Liver (tissue), 9 donors: ENCODE measurements around the gene CTTN. TPM values are rescaled to one million over a fixed set of nuclear protein-coding genes. Genes with fewer than 3 reads are reported as not detected.

Experiments used
- DNase-seq: peaks from one replicate; pipeline ENCODE4 v3.0.0-alpha.2; 2017; ENCODE audit warnings: low spot score
- H3K27ac ChIP-seq, 2 donors: one replicate each; pipeline ENCODE4 v1.7.0; 2013; ENCODE audit warnings: inconsistent platforms in 2 of 2, low read length in 2 of 2, control low read depth in 1 of 2, low read depth in 1 of 2, mild to moderate bottlenecking in 1 of 2
- H3K27me3 ChIP-seq, 4 donors: one replicate each; pipeline versions ENCODE4 v1.6.1 to v1.7.0; 2013; ENCODE audit warnings: low read length in 3 of 4, inconsistent platforms in 1 of 4, mild to moderate bottlenecking in 1 of 4, moderate library complexity in 1 of 4; ENCODE audit not compliant: control insufficient read depth in 4 of 4, insufficient read depth in 4 of 4
- H3K36me3 ChIP-seq, 4 donors: one replicate each; pipeline versions ENCODE4 v1.6.1 to v1.7.0; 2013; ENCODE audit warnings: low read length in 3 of 4, mild to moderate bottlenecking in 3 of 4, low read depth in 1 of 4, moderate library complexity in 1 of 4; ENCODE audit not compliant: control insufficient read depth in 4 of 4, insufficient read depth in 3 of 4
- H3K4me1 ChIP-seq, 4 donors: one replicate each; pipeline versions ENCODE4 v1.6.1 to v1.7.0; 2013; ENCODE audit warnings: low read length in 3 of 4, mild to moderate bottlenecking in 3 of 4, moderate library complexity in 1 of 4; ENCODE audit not compliant: control insufficient read depth in 4 of 4, insufficient read depth in 4 of 4
- H3K4me3 ChIP-seq, 3 donors: one replicate each; pipeline versions ENCODE4 v1.6.1 to v1.7.0; 2013; ENCODE audit warnings: low read length in 3 of 3, control low read depth in 1 of 3, low read depth in 1 of 3, mild to moderate bottlenecking in 1 of 3
- H3K9ac ChIP-seq, 2 donors: one replicate each; pipeline ENCODE4 v1.7.0; 2013; ENCODE audit warnings: low read length in 2 of 2, mild to moderate bottlenecking in 2 of 2, moderate library complexity in 2 of 2, control low read depth in 1 of 2, low read depth in 1 of 2
- H3K9me3 ChIP-seq, 4 donors: one replicate each; pipeline versions ENCODE4 v1.6.1 to v1.7.0; 2013; ENCODE audit warnings: low read length in 3 of 4; ENCODE audit not compliant: control insufficient read depth in 4 of 4
- CTCF ChIP-seq: fragments of 150-350 bp; IDR thresholded peaks from 2 replicates; pipeline ENCODE4 v1.5.1; 2017; ENCODE audit warnings: improper control_type of control experiment, low read depth, low read length; ENCODE audit not compliant: missing input control
- EGR1 ChIP-seq, 2 donors: IDR thresholded peaks; 2 replicates each; pipeline ENCODE4 v1.6.1; 2016 to 2018; ENCODE audit warnings: antibody characterized with exemption in 2 of 2, low read depth in 2 of 2
- FOXA1 ChIP-seq: IDR thresholded peaks from 2 replicates; pipeline ENCODE4 v1.6.1; 2016; ENCODE audit warnings: antibody characterized with exemption
- FOXA2 ChIP-seq: IDR thresholded peaks from 2 replicates; pipeline ENCODE4 v1.6.1; 2016; ENCODE audit warnings: antibody characterized with exemption
- GABPA ChIP-seq, 2 donors: IDR thresholded peaks in 1 of 2; conservative IDR thresholded peaks in 1 of 2; 2 replicates each; pipeline ENCODE4 v1.6.1; 2016; ENCODE audit warnings: antibody characterized with exemption in 2 of 2, mild to moderate bottlenecking in 1 of 2, moderate library complexity in 1 of 2
- HNF4A ChIP-seq, 2 donors: conservative IDR thresholded peaks; 2 replicates each; pipeline ENCODE4 v1.6.1; 2016; ENCODE audit warnings: antibody characterized with exemption in 2 of 2, mild to moderate bottlenecking in 2 of 2
- HNF4G ChIP-seq: IDR thresholded peaks from 2 replicates; pipeline ENCODE4 v1.6.1; 2016; ENCODE audit warnings: antibody characterized with exemption
- JUND ChIP-seq, 2 donors: IDR thresholded peaks; 2 replicates each; pipeline ENCODE4 v1.6.1; 2016; ENCODE audit warnings: antibody characterized with exemption in 2 of 2
- NR2F2 ChIP-seq: IDR thresholded peaks from 2 replicates; pipeline ENCODE4 v1.6.1; 2016; ENCODE audit warnings: antibody characterized with exemption
- RAD21 ChIP-seq, 2 donors: IDR thresholded peaks; 2 replicates each; pipeline ENCODE4 v1.6.1; 2016; ENCODE audit warnings: antibody characterized with exemption in 2 of 2, mild to moderate bottlenecking in 2 of 2
- REST ChIP-seq: IDR thresholded peaks from 2 replicates; pipeline ENCODE4 v1.6.1; 2016; ENCODE audit warnings: antibody characterized with exemption, mild to moderate bottlenecking
- RXRA ChIP-seq, 2 donors: IDR thresholded peaks; 2 replicates each; pipeline ENCODE4 v1.6.1; 2017 to 2018; ENCODE audit warnings: antibody characterized with exemption in 2 of 2, mild to moderate bottlenecking in 1 of 2
- SP1 ChIP-seq: IDR thresholded peaks from 2 replicates; pipeline ENCODE4 v1.6.1; 2018; ENCODE audit warnings: antibody characterized with exemption, mild to moderate bottlenecking
- TAF1 ChIP-seq: conservative IDR thresholded peaks from 2 replicates; pipeline ENCODE4 v1.6.1; 2016; ENCODE audit warnings: antibody characterized with exemption, mild to moderate bottlenecking
- YY1 ChIP-seq: IDR thresholded peaks from 2 replicates; pipeline ENCODE4 v1.6.1; 2016; ENCODE audit warnings: antibody characterized with exemption, mild to moderate bottlenecking
- WGBS: extraction: QIAGEN DNeasy Blood & Tissue Kit; methylation state at CpG from one replicate; pipeline ENCODE4 v1.1.7; 2013; 5-methylcytosine and 5-hydroxymethylcytosine counted together
- polyA plus RNA-seq, 2 donors: library from polyadenylated mRNA; stranded (reverse) in 1 of 2; unstranded in 1 of 2; fragments of 200-250 nt in 1 of 2; fragments of >200 nt in 1 of 2; fragmentation: Nextera tagmentation in 1 of 2; extraction: Ambion mirVana in 1 of 2; gene quantifications; one replicate each; pipeline versions ENCODE4 v1.2.1 to v1.2.3, GENCODE V29; 2013 to 2015
- total RNA-seq, 2 donors: library from RNA; depleted of rRNA; stranded (reverse); fragments of >200 nt; gene quantifications; one replicate each; pipeline ENCODE4 v1.2.3, GENCODE V29; 2014
- TF ChIP-seq, protein P1 (sequence below): IDR thresholded peaks from 2 replicates; pipeline ENCODE4 v1.6.1; 2016; ENCODE audit warnings: antibody characterized with exemption
- TF ChIP-seq, protein P2 (sequence below): IDR thresholded peaks from 2 replicates; pipeline ENCODE4 v1.6.1; 2016; ENCODE audit warnings: antibody characterized with exemption
- TF ChIP-seq, protein P3 (sequence below): IDR thresholded peaks from 2 replicates; pipeline ENCODE4 v1.6.1; 2016; ENCODE audit warnings: antibody characterized with exemption
- donor health status: healthy.
- donor health status: healthy.
- donor health status: healthy.
- donor health status: healthy.
- donor health status: healthy.

The CTTN gene
- total and polyA plus RNA-seq, 4 donors, result 38.7 to 136 (median 45.4) TPM

DNA sequence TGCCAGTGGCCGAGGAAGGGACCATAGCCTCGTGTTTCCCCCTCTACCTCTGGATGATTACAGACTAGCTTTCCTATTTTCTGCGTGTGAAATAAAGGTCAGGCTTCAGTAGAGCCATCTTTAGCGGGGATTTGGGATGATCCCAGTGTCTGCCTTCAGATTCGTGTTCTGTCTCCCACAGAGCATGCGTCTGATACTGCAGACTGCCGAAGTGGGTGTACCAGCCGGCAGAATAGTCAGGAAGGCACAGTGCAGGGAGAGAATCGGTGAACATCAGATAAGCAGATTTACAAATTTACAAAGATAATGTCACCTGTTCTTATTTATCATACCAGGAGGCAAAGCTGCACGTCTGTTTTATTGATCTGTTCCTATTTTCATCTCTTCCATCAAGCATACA, 11.1 kb downstream of the CTTN start:
- TF ChIP-seq, protein P1, sequence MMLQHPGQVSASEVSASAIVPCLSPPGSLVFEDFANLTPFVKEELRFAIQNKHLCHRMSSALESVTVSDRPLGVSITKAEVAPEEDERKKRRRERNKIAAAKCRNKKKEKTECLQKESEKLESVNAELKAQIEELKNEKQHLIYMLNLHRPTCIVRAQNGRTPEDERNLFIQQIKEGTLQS, result no peak
- no peak for TF ChIP-seq HNF4G
- TF ChIP-seq, protein P2, sequence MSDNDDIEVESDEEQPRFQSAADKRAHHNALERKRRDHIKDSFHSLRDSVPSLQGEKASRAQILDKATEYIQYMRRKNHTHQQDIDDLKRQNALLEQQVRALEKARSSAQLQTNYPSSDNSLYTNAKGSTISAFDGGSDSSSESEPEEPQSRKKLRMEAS, result no peak
- TF ChIP-seq RAD21 (IDR thresholded peaks at IDR 0.05), result no peak
- no peak for TF ChIP-seq EGR1 (IDR thresholded peaks at IDR 0.05; ENCODE audit: low read depth in 2 of 2)
- no peak for TF ChIP-seq RXRA (IDR thresholded peaks at IDR 0.05)
- no peak for TF ChIP-seq SP1
- TF ChIP-seq FOXA1, result no peak
- no peaks in the 10 kb centered on the region for H3K4me1 ChIP-seq
- WGBS, result 92% methylated on average over 10 of the region's 10 CpGs

GRCh38 chr11:70409871-70410270, 11.5 kb downstream of the CTTN start:
- DNase-seq, result no peak
- no peaks in the 10 kb centered on the region for H3K27me3 ChIP-seq
- TF ChIP-seq REST (no peak), RAD21 (IDR thresholded peaks at IDR 0.05) (no peak), CTCF (no peak), GABPA (IDR thresholded peaks at IDR 0.05 in 1 of 2, conservative IDR thresholded peaks at IDR 0.05 in 1 of 2) (no peak), SP1 (no peak), RXRA (IDR thresholded peaks at IDR 0.05) (no peak), NR2F2 (no peak), EGR1 (IDR thresholded peaks at IDR 0.05; ENCODE audit: low read depth in 2 of 2) (no peak), HNF4A (conservative IDR thresholded peaks at IDR 0.05) (no peak), FOXA2 (no peak), YY1 (no peak), JUND (IDR thresholded peaks at IDR 0.05) (no peak), TAF1 (no peak)
- TF ChIP-seq, protein P1, result no peak
- TF ChIP-seq, protein P2, result no peak
- TF ChIP-seq, protein P3, sequence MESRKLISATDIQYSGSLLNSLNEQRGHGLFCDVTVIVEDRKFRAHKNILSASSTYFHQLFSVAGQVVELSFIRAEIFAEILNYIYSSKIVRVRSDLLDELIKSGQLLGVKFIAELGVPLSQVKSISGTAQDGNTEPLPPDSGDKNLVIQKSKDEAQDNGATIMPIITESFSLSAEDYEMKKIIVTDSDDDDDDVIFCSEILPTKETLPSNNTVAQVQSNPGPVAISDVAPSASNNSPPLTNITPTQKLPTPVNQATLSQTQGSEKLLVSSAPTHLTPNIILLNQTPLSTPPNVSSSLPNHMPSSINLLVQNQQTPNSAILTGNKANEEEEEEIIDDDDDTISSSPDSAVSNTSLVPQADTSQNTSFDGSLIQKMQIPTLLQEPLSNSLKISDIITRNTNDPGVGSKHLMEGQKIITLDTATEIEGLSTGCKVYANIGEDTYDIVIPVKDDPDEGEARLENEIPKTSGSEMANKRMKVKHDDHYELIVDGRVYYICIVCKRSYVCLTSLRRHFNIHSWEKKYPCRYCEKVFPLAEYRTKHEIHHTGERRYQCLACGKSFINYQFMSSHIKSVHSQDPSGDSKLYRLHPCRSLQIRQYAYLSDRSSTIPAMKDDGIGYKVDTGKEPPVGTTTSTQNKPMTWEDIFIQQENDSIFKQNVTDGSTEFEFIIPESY, result no peak
- no peak overlapping the region for H3K4me3 ChIP-seq
- no peaks in the 10 kb centered on the region for H3K9me3 ChIP-seq
- WGBS, result 93% methylated on average over 7 of the region's 7 CpGs
- H3K36me3 ChIP-seq, result peaks cover 25 to 72% (median 49%) of the 10 kb centered on the region in 4 donors
- H3K4me1 ChIP-seq, result no peaks in the 10 kb centered on the region
- H3K27ac ChIP-seq, result no peak overlapping the region
- no peak overlapping the region for H3K9ac ChIP-seq

More for the DNA sequence above, 11.1 kb downstream of the CTTN start:
- peaks cover 25 to 68% (median 48%) of the 10 kb centered on the region in 4 donors for H3K36me3 ChIP-seq
- no peaks in the 10 kb centered on the region for H3K27me3 ChIP-seq
- no peak overlapping the region for H3K9ac ChIP-seq
- H3K9me3 ChIP-seq, result no peaks in the 10 kb centered on the region
- no peak overlapping the region for H3K4me3 ChIP-seq
- no peak for DNase-seq
- H3K27ac ChIP-seq, result no peak overlapping the region
